ENCODE data around the gene SLC9A3.

The SLC9A3 gene

GRCh38 chr5:501831-502184 is 22.4 kb downstream of the SLC9A3 start:
- no peak for DNase-seq (ENCODE audit: low spot score)
- in situ Hi-C loops (cut with MboI; ENCODE audit: low pct_unique_long_range_greater_than_20kb, low sequenced_read_pairs, unreplicated experiment): no loop called here

GRCh38 chr5:501105-501830 is 23.0 kb downstream of the SLC9A3 start:
- in situ Hi-C loops (cut with MboI; ENCODE audit: low pct_unique_long_range_greater_than_20kb, low sequenced_read_pairs, unreplicated experiment): no loop called here
- no peak for TF ChIP-seq CTCF (IDR thresholded peaks at IDR 0.05; ENCODE audit: extremely low read depth, insufficient read depth, missing control alignments)
- no peak for DNase-seq (ENCODE audit: low spot score)

More at GRCh38 chr5:501831-502184, 22.4 kb downstream of the SLC9A3 start:
- no peak for TF ChIP-seq CTCF (IDR thresholded peaks at IDR 0.05; ENCODE audit: extremely low read depth, insufficient read depth, missing control alignments)

GRCh38 chr5:500491-500890 is 23.8 kb downstream of the SLC9A3 start:
- no peak for DNase-seq (ENCODE audit: low spot score)
- in situ Hi-C loops (cut with MboI; ENCODE audit: low pct_unique_long_range_greater_than_20kb, low sequenced_read_pairs, unreplicated experiment): no loop called here
- no peak for TF ChIP-seq CTCF (IDR thresholded peaks at IDR 0.05; ENCODE audit: extremely low read depth, insufficient read depth, missing control alignments)

GRCh38 chr5:499233-500209 is 24.7 kb downstream of the SLC9A3 start:
- in situ Hi-C loops (cut with MboI; ENCODE audit: low pct_unique_long_range_greater_than_20kb, low sequenced_read_pairs, unreplicated experiment): no loop called here
- no peak for TF ChIP-seq CTCF (IDR thresholded peaks at IDR 0.05; ENCODE audit: extremely low read depth, insufficient read depth, missing control alignments)
- DNase-seq (ENCODE audit: low spot score): no peak

- no peak for TF ChIP-seq CTCF (IDR thresholded peaks at IDR 0.05; ENCODE audit: extremely low read depth, insufficient read depth, missing control alignments)
- DNase-seq (ENCODE audit: low spot score): no peak
- in situ Hi-C loops (cut with MboI; ENCODE audit: low pct_unique_long_range_greater_than_20kb, low sequenced_read_pairs, unreplicated experiment): no loop called here
Observed at GRCh38 chr5:497871-498509, 26.3 kb downstream of the SLC9A3 start.

GRCh38 chr5:497090-497700 is 27.1 kb downstream of the SLC9A3 start:
- no peak for DNase-seq (ENCODE audit: low spot score)
- TF ChIP-seq CTCF (IDR thresholded peaks at IDR 0.05; ENCODE audit: extremely low read depth, insufficient read depth, missing control alignments): no peak
- in situ Hi-C loops (cut with MboI; ENCODE audit: low pct_unique_long_range_greater_than_20kb, low sequenced_read_pairs, unreplicated experiment): no loop called here

Measured in GM13977 (cell line).